Activated CD4-positive, alpha-beta memory T cell treated with anti-CD3 and anti-CD28 coated beads, Interleukin-2, amount 10 ng/mL, durations not matched to agents 7 days and 5 days (primary cell): ENCODE data around the gene IL18RAP. TPM values are rescaled to one million over a fixed set of nuclear protein-coding genes. Genes with fewer than 3 reads are reported as not detected.

ENCODE experiments used
- CTCF ChIA-PET: fragments of 350-600 bp; sonication (Branson Sonifier 250); formaldehyde crosslinking; loops from one replicate; lab custom pipeline; 2021; ENCODE audit warnings: antibody characterized with exemption, inconsistent platforms; lab: Charles Lee
- POLR2A ChIA-PET: fragments of 350-600 bp; sonication (Branson Sonifier 250); formaldehyde crosslinking; loops from one replicate; lab custom pipeline; 2021; ENCODE audit warnings: antibody characterized with exemption; lab: Charles Lee
- DNase-seq: peaks from one replicate; pipeline ENCODE4 v3.0.0-alpha.2; 2020
- H3K27ac Mint-ChIP-seq: one replicate; pipeline ENCODE4 v1.8.0; 2021; ENCODE audit warnings: mild to moderate bottlenecking, mixed read lengths
- H3K27me3 Mint-ChIP-seq: one replicate; pipeline ENCODE4 v1.8.0; 2021; ENCODE audit warnings: mixed read lengths
- H3K36me3 Mint-ChIP-seq: one replicate; pipeline ENCODE4 v1.8.0; 2021; ENCODE audit warnings: low read depth, mixed read lengths
- H3K4me1 Mint-ChIP-seq: one replicate; pipeline ENCODE4 v1.8.0; 2021; ENCODE audit warnings: mixed read lengths
- H3K4me3 Mint-ChIP-seq: one replicate; pipeline ENCODE4 v1.8.0; 2021; ENCODE audit warnings: mild to moderate bottlenecking, mixed read lengths
- H3K9me3 Mint-ChIP-seq: one replicate; pipeline ENCODE4 v1.8.0; 2021; ENCODE audit warnings: mixed read lengths
- total RNA-seq, 2 experiments: library from RNA; stranded (reverse); gene quantifications; one replicate each; pipeline ENCODE4 v1.2.3, GENCODE V29; 2021

Gene IL18RAP
- total RNA-seq, 2 experiments from 2014 or later = 7.2 to 9.6 TPM

DNA sequence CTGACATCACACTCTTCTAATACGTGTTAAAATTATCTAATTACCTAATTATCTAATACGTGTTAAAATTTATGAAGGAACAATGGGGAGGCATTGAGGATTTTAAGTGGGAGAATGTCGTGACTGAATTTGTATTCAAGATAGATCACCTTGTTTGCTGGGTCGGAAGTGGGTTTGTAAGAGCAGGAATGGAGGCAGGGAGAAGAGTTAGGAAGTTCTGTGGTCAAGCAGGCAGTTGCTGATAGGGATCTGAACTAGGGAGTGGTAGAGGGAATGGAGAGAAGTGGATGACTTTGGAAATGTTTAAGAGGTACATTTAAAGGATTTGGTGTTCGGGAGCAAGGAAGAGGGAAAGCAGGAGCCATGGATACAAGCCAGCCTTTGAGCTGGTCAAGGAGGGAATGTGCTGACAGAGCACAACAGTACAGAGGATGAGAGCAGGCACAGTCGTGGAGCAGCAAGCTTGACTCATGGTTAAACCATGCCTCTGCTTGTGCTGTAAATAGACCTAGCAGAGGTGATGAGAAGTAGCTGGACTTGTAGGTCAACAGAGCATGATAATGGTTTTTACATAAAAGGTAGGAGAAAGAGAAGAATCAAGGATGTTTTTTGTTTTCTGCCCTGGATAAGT lies 16.2 kb downstream of the IL18RAP start:
- H3K36me3 Mint-ChIP-seq = peaks cover 4% of the 10 kb centered on the region
- H3K9me3 Mint-ChIP-seq = no peaks in the 10 kb centered on the region
- no peaks in the 10 kb centered on the region for H3K27me3 Mint-ChIP-seq
- ChIA-PET POLR2A (no interaction called here), CTCF (interaction anchor here (1.0 kb wide), 1 partner anchor 419 kb away, joined by 4 read pairs; no protein-coding TSS in a partner anchor)
- DNase-seq = no peak
- H3K4me1 Mint-ChIP-seq = peaks cover 30% of the 10 kb centered on the region
- no peak overlapping the region for H3K4me3 Mint-ChIP-seq
- no peak overlapping the region for H3K27ac Mint-ChIP-seq

DNA sequence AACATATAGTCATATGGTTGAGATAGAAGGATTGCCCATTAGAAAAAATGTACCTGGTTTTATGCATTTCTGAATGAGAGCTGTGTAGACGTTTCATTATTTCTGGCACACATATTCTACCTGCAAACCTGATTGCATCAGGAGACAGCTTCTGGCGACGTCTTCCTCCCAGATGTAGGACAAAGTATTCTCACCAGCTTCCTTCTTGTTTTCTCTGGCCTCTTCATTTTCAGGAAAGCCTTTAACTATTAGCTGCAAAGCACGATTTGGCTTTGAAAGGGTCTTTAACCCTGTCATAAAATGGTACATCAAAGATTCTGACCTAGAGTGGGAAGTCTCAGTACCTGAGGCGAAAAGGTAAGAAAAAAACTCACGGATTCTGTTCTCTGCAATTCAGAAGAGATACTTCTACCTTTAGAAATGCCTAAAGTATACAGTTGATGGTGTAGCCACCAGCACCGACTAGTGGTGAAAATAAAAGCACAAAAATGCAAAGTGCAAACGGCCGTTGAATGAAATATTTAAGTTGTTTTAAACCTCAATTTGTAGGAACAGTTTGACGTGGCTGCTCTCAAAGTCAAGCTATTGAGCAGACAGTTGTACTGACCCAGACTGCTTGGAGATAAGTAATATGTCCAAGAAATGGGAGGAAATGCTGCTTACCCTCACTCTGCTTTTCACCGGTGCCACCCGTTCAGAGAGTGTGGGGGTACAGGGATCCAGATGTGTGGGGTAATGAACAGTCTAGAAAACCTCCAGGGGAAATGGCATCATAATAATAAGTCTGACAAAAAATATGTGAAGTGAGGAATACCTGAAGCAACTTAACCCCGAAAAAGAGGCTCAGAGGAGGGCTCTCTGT lies 20.2 kb downstream of the IL18RAP start:
- Mint-ChIP-seq H3K9me3 (no peaks in the 10 kb centered on the region), H3K27ac (no peak overlapping the region), H3K36me3 (no peaks in the 10 kb centered on the region), H3K4me3 (no peak overlapping the region), H3K4me1 (peaks cover 11% of the 10 kb centered on the region), H3K27me3 (no peaks in the 10 kb centered on the region)
- DNase-seq = peak; percentile 53
- POLR2A ChIA-PET = interaction anchor here (1.1 to 1.7 kb wide), 3 partner anchors 85 to 204 kb away, joined by 3 to 11 read pairs (median 5); no protein-coding TSS in a partner anchor
- CTCF ChIA-PET = interaction anchor here (0.5 to 3.1 kb wide), 31 partner anchors 9 to 559 kb away, joined by 3 to 46 read pairs (median 4); partner anchors contain the start of gene IL18R1

DNA sequence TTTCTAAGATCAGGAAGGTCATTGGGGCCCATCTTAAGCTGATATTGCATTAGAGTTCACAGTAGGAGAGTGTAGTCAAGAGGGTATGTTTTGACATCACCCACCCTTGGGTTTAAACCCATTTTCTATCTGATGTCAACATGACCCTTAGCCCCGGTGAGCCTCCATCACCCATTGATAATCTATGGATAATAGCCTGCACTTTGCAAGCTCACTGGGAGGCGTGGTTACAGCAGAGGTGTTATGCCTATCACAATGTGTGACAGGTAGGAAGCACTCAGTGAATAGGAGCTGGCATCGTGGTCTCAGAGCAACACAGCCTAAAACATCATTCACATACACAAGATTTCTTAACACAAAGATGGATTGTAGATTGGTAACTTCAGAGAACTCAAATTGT lies 21.3 kb downstream of the IL18RAP start:
- ChIA-PET CTCF (interaction anchor here (0.9 to 3.1 kb wide), 19 partner anchors 8 to 560 kb away, joined by 3 to 46 read pairs (median 7); partner anchors contain the start of gene IL18R1), POLR2A (interaction anchor here (1.1 to 1.7 kb wide), 2 partner anchors 86 to 205 kb away, joined by 3 to 11 read pairs; no protein-coding TSS in a partner anchor)
- Mint-ChIP-seq H3K4me3 (no peak overlapping the region), H3K36me3 (no peaks in the 10 kb centered on the region), H3K27ac (no peak overlapping the region), H3K9me3 (no peaks in the 10 kb centered on the region), H3K4me1 (peaks cover 11% of the 10 kb centered on the region), H3K27me3 (no peaks in the 10 kb centered on the region)
- no peak for DNase-seq

DNA sequence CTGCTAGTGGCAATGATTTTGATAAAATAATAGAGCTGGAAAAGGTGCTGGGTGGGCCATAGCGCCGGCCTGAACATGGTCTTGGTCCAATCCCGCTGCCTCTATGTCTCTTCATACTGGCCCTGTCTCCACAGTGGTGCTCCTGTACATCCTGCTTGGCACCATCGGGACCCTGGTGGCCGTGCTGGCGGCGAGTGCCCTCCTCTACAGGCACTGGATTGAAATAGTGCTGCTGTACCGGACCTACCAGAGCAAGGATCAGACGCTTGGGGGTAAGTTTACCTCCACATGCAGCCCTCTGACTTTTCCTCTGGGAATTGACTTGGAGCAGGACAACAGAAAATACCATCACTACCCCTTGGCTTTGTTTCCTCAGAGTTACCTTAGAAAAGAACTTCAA lies 24.0 kb downstream of the IL18RAP start:
- Mint-ChIP-seq H3K4me3 (no peak overlapping the region), H3K36me3 (no peaks in the 10 kb centered on the region), H3K9me3 (no peaks in the 10 kb centered on the region), H3K27me3 (no peaks in the 10 kb centered on the region), H3K27ac (no peak overlapping the region), H3K4me1 (peaks cover 11% of the 10 kb centered on the region)
- CTCF ChIA-PET = interaction anchor here (0.9 to 5.1 kb wide), 5 partner anchors 88 to 563 kb away, joined by 3 to 26 read pairs (median 6); partner anchors contain the start of gene IL18R1
- POLR2A ChIA-PET = no interaction called here
- no peak for DNase-seq

DNA sequence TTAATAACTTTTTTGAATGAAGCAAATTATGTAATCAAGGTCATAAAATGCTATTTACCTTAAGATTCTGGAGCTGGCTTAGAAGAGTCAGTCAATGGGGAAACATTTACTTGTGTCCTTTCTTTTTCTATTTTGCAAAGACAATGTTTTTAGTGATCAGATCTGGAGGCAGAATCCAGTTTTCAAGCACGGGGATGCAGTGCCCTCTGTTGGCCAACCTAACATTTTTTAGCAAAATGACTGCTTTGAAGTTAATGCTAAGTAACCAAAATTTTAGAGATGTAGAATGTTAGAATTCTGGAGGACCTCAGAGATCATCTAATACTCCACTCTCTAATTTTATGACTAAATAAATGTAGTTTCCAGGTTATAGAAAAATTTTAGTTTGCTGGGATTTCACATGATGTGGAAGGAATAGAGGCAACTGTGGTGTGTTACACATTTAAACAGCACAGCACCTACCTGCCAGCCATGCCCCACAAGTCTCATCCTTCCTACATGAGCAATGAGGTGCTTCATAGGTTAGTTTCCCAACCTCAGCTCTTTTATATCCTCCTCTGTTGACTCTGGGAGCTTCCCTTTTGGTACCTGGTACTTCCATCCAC lies 26.5 kb downstream of the IL18RAP start:
- no peak overlapping the region for H3K27ac Mint-ChIP-seq
- H3K9me3 Mint-ChIP-seq = no peaks in the 10 kb centered on the region

DNA sequence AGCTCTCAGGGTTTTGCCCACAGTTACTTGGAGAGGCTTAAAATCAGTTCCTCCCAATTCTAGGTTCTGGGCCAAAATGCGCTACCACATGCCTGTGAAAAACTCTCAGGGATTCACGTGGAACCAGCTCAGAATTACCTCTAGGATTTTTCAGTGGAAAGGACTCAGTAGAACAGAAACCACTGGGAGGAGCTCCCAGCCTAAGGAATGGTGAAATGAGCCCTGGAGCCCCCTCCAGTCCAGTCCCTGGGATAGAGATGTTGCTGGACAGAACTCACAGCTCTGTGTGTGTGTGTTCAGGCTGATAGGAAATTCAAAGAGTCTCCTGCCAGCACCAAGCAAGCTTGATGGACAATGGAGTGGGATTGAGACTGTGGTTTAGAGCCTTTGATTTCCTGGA lies 29.0 kb downstream of the IL18RAP start:
- H3K4me1 Mint-ChIP-seq = no peaks in the 10 kb centered on the region
- peaks cover under 1% of the 10 kb centered on the region for H3K27me3 Mint-ChIP-seq
- ChIA-PET CTCF (interaction anchor here (0.7 to 1.9 kb wide), 5 partner anchors 8 to 568 kb away, joined by 3 to 9 read pairs (median 3); no protein-coding TSS in a partner anchor), POLR2A (no interaction called here)
- no peaks in the 10 kb centered on the region for H3K36me3 Mint-ChIP-seq
- H3K4me3 Mint-ChIP-seq = no peak overlapping the region
- H3K27ac Mint-ChIP-seq = no peak overlapping the region
- no peak for DNase-seq
- no peaks in the 10 kb centered on the region for H3K9me3 Mint-ChIP-seq

More for the DNA sequence above, 26.5 kb downstream of the IL18RAP start:
- CTCF ChIA-PET = interaction anchor here (0.8 to 5.1 kb wide), 8 partner anchors 11 to 456 kb away, joined by 3 to 26 read pairs (median 4); no protein-coding TSS in a partner anchor
- no peak overlapping the region for H3K4me3 Mint-ChIP-seq
- peak; percentile 74 for DNase-seq
- POLR2A ChIA-PET = interaction anchor here (0.7 kb wide), 1 partner anchor 580 kb away, joined by 3 read pairs; no protein-coding TSS in a partner anchor
- H3K36me3 Mint-ChIP-seq = no peaks in the 10 kb centered on the region
- H3K4me1 Mint-ChIP-seq = no peaks in the 10 kb centered on the region
- no peaks in the 10 kb centered on the region for H3K27me3 Mint-ChIP-seq

DNA sequence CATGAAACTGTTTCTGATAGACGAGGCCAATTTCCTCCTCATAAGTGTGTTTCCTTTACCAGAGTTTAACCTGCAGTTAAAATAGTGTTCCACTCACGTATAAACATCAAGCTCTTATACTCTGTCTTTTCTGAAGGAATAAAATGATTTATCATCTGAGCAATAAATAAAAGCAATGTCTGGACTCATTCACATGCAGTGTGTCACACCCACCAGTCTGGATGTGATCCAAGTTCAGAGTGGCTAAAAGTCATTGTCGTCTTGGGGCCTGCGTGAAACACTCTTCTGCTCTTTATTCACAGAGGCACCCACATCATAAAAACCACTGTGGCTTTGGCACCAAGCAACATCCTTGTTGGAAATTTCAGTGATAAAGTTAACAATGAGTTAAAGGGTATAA lies 30.5 kb downstream of the IL18RAP start:
- Mint-ChIP-seq H3K9me3 (no peaks in the 10 kb centered on the region), H3K27ac (no peak overlapping the region), H3K4me1 (no peaks in the 10 kb centered on the region), H3K27me3 (peaks cover 2% of the 10 kb centered on the region), H3K4me3 (no peak overlapping the region), H3K36me3 (no peaks in the 10 kb centered on the region)
- POLR2A ChIA-PET = no interaction called here
- CTCF ChIA-PET = interaction anchor here (0.9 to 1.9 kb wide), 3 partner anchors 10 to 433 kb away, joined by 3 to 5 read pairs (median 3); no protein-coding TSS in a partner anchor
- DNase-seq = no peak

DNA sequence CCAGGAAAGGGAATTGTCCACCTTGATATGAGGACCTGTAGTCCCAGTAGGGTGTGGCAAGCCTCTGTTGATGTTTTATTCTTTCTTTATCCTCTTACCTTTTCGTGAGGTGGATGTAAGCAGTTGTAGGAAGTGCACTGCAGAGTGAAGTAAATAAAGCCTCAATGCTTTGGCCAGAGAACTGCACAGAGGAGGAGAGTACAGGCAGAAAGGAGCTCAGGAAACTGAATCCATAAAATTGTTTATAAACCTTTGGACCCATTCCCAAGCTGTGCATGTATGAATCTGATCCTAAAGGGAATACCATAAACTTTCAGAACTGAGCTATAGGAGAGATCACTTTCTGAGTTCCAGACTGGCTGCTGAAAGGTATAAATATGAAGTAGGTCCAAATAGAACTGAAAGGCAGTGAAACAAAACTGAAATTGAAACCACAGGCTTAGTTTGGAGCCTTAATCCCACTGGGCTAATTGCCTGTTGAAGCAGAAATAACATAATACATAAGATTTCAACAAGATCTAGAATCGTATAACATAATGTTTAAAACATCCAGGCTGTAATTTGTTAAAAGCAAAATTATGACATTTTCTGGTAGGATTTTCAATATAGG lies 32.2 kb downstream of the IL18RAP start:
- no peaks in the 10 kb centered on the region for H3K9me3 Mint-ChIP-seq
- POLR2A ChIA-PET = no interaction called here
- DNase-seq = no peak
- CTCF ChIA-PET = interaction anchor here (0.6 kb wide), 1 partner anchor 18 kb away, joined by 3 read pairs; the partner anchor contains the start of gene SLC9A4
- H3K27ac Mint-ChIP-seq = no peak overlapping the region
- H3K27me3 Mint-ChIP-seq = peaks cover 6% of the 10 kb centered on the region
- no peaks in the 10 kb centered on the region for H3K4me1 Mint-ChIP-seq
- no peaks in the 10 kb centered on the region for H3K36me3 Mint-ChIP-seq
- no peak overlapping the region for H3K4me3 Mint-ChIP-seq

DNA sequence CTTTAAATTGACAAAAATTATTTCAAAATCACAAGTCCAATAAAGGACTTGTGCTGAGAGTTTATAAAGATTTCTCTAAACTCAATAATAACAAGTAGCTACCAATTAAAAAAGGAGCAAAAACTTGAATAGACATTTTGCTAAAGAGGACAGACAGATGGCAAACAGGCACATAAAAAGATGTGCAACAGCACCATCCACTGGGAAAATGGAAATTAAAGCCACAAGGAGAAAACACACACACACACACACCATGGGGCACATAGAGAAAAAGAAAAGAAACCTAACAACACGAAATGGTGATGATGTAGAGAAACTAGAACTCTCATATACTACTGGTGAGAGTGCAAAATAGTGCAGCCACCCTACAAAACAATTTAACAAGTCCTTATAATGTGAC lies 37.5 kb downstream of the IL18RAP start:
- DNase-seq = no peak
- no peaks in the 10 kb centered on the region for H3K9me3 Mint-ChIP-seq
- H3K4me3 Mint-ChIP-seq = no peak overlapping the region
- ChIA-PET POLR2A (no interaction called here), CTCF (interaction anchor here (1.0 to 1.2 kb wide), 3 partner anchors 11 to 159 kb away, joined by 3 to 4 read pairs (median 3); no protein-coding TSS in a partner anchor)
- H3K27ac Mint-ChIP-seq = no peak overlapping the region
- H3K27me3 Mint-ChIP-seq = peaks cover 31% of the 10 kb centered on the region
- H3K36me3 Mint-ChIP-seq = no peaks in the 10 kb centered on the region
- H3K4me1 Mint-ChIP-seq = no peaks in the 10 kb centered on the region

DNA sequence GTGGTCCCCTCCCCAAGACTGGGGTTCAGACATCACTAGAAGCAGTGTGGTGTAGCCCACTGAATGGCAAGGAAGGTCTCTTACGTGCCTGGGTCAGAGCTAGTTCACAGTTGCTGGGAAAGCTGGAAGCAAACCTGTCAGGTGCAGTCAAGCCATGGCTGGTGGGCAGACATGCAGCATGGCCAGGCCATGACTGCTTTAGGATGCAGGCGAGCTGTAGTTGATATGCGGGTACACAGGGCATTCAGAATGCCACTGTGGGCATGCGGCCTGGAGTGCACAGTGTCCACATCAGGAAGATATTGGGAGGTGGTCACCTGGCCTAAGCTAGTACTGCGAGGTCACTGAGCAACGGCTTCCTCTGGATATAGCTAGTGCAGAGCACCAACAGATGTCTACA lies 38.2 kb downstream of the IL18RAP start:
- H3K27ac Mint-ChIP-seq = no peak overlapping the region
- no peaks in the 10 kb centered on the region for H3K36me3 Mint-ChIP-seq
- no peaks in the 10 kb centered on the region for H3K9me3 Mint-ChIP-seq
- ChIA-PET CTCF (interaction anchor here (0.8 to 1.0 kb wide), 2 partner anchors 12 kb away, joined by 3 to 7 read pairs; partner anchors contain the start of gene SLC9A4), POLR2A (no interaction called here)
- DNase-seq = no peak
- no peak overlapping the region for H3K4me3 Mint-ChIP-seq
- H3K27me3 Mint-ChIP-seq = peaks cover 31% of the 10 kb centered on the region
- no peaks in the 10 kb centered on the region for H3K4me1 Mint-ChIP-seq

DNA sequence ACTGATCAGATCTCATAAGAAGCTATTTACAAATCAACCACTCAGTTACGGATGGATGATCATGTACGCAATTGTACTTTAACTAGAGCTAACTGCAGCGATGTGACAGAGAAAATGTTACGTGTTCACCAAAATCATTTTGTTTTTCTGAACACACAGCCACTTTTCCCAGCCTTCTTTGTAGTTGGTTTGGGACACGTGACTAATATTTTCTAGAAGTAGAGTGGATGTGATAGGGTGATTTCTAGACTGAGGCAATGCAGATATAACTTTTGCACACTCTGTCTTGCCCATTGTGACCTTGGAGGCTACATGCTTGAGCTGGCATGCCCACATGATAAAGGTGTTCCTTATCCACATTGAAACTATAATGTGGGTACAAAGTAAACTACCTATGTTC lies 40.2 kb downstream of the IL18RAP start:
- Mint-ChIP-seq H3K4me1 (no peaks in the 10 kb centered on the region), H3K27me3 (peaks cover 29% of the 10 kb centered on the region), H3K27ac (no peak overlapping the region), H3K4me3 (no peak overlapping the region), H3K36me3 (no peaks in the 10 kb centered on the region), H3K9me3 (no peaks in the 10 kb centered on the region)
- DNase-seq = no peak
- ChIA-PET POLR2A (no interaction called here), CTCF (no interaction called here)

DNA sequence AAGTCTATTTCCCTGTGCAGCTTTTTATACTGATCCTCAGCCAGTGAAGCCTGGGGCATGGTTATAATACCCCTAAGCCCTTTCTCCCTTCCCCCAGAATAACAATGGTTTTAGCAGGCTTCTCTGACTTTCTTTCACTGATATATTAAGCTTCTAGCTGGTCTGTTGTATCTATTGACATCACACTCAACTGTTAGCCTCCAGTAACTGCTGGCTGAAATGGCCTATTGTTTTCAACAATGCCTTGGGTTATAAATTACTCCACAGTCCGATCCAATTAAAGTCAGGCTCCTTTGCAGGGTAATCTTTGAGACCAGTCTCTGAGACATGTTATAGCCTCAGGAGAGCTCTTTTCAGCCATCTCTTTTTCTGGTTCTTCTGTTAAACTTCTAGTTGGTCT lies 47.2 kb downstream of the IL18RAP start:
- Mint-ChIP-seq H3K9me3 (peaks cover 7% of the 10 kb centered on the region), H3K4me3 (no peak overlapping the region), H3K27me3 (peaks cover 32% of the 10 kb centered on the region), H3K27ac (no peak overlapping the region), H3K36me3 (no peaks in the 10 kb centered on the region), H3K4me1 (no peaks in the 10 kb centered on the region)
- DNase-seq = no peak
- CTCF ChIA-PET = no interaction called here
- POLR2A ChIA-PET = no interaction called here
